GM19328 (cell line): ENCODE data around the gene MTHFD2.
"Not testable (repeated sequence)": the region's sequence is repeated elsewhere in the genome, so short reads cannot be mapped to it uniquely, and the experiment has no call there.

ENCODE experiments used
- ATAC-seq: cut with Tn5 transposase; IDR thresholded peaks from one replicate; pipeline ENCODE4 v1.9.1; 2021; ENCODE audit warnings: mild to moderate bottlenecking, moderate library complexity; ENCODE audit not compliant: unreplicated experiment

Gene MTHFD2

GRCh38 chr2:74226648-74227213 lies 28.3 kb downstream of the MTHFD2 start:
- no peak for ATAC-seq

GRCh38 chr2:74227646-74228045 lies 29.2 kb downstream of the MTHFD2 start:
- no peak for ATAC-seq

- no peak for ATAC-seq
These were observed 30.4 kb downstream of the MTHFD2 start for GRCh38 chr2:74228772-74229171.

GRCh38 chr2:74229865-74230264 lies 31.4 kb downstream of the MTHFD2 start:
- not testable (repeated sequence) for ATAC-seq

GRCh38 chr2:74232426-74232825 lies 34.0 kb downstream of the MTHFD2 start:
- ATAC-seq: no peak

GRCh38 chr2:74233648-74234047 lies 35.2 kb downstream of the MTHFD2 start:
- no peak for ATAC-seq

GRCh38 chr2:74235041-74235440 lies 36.6 kb downstream of the MTHFD2 start:
- no peak for ATAC-seq

GRCh38 chr2:74238879-74239278 lies 40.5 kb downstream of the MTHFD2 start:
- ATAC-seq: no peak

GRCh38 chr2:74239346-74239745 lies 40.9 kb downstream of the MTHFD2 start:
- no peak for ATAC-seq

GRCh38 chr2:74242354-74243071 lies 44.1 kb downstream of the MTHFD2 start:
- ATAC-seq: no peak

- ATAC-seq: no peak
These were observed 45.9 kb downstream of the MTHFD2 start for GRCh38 chr2:74244286-74244685.

GRCh38 chr2:74246496-74247195 lies 48.2 kb downstream of the MTHFD2 start:
- ATAC-seq: no peak

GRCh38 chr2:74249406-74250122 lies 51.1 kb downstream of the MTHFD2 start:
- ATAC-seq: no peak

- ATAC-seq: no peak
These were observed 51.8 kb downstream of the MTHFD2 start for GRCh38 chr2:74250189-74250631.

- ATAC-seq: no peak
These were observed 53.6 kb downstream of the MTHFD2 start for GRCh38 chr2:74252036-74252435.

GRCh38 chr2:74252862-74253261 lies 54.4 kb downstream of the MTHFD2 start:
- ATAC-seq: no peak

GRCh38 chr2:74253306-74253970 lies 55.0 kb downstream of the MTHFD2 start:
- ATAC-seq: no peak

GRCh38 chr2:74253971-74254310 lies 55.5 kb downstream of the MTHFD2 start:
- no peak for ATAC-seq

GRCh38 chr2:74255660-74256213 lies 57.3 kb downstream of the MTHFD2 start:
- ATAC-seq: no peak

GRCh38 chr2:74259191-74259590 lies 60.8 kb downstream of the MTHFD2 start:
- no peak for ATAC-seq

GRCh38 chr2:74259733-74260132 lies 61.3 kb downstream of the MTHFD2 start:
- no peak for ATAC-seq
